GM13976 (cell line): ENCODE results near the gene ZFYVE28.
A peak's percentile ranks its signal among the peaks of the same experiment; 100 is the strongest.

Experiments
- DNase-seq: peaks from one replicate; pipeline ENCODE4 v3.0.0; 2012; ENCODE audit warnings: low spot score
- CTCF ChIP-seq: IDR thresholded peaks from 2 replicates; pipeline ENCODE4 v1.5.1; 2012; ENCODE audit warnings: borderline replicate concordance, mild to moderate bottlenecking; ENCODE audit not compliant: insufficient read depth; ENCODE audit errors: extremely low read depth, missing control alignments, control extremely low read depth
- in situ Hi-C: fragments of 300-500 bp; cut with MboI; formaldehyde crosslinking; loops from one replicate; pipeline ENCODE4 v1.12.0; 2022; ENCODE audit warnings: low sequenced_read_pairs, mixed read lengths, inconsistent platforms; ENCODE audit not compliant: unreplicated experiment

The ZFYVE28 gene

GRCh38 chr4:2418650-2419571 lies 466 bp upstream of the ZFYVE28 start, which contains the start of gene CFAP99:
Gene CFAP99, plus strand, starts transcription at chr4:2418955.
- TF ChIP-seq CTCF: peak; percentile 37
- DNase-seq: peak; percentile 99
- in situ Hi-C loops: no loop called here

GRCh38 chr4:2417226-2417764 lies 1.1 kb downstream of the ZFYVE28 start:
- in situ Hi-C loops: no loop called here
- no peak for TF ChIP-seq CTCF
- no peak for DNase-seq

GRCh38 chr4:2416564-2417225 lies 1.8 kb downstream of the ZFYVE28 start:
- DNase-seq: no peak
- no peak for TF ChIP-seq CTCF
- in situ Hi-C loops: no loop called here

- DNase-seq: no peak
- in situ Hi-C loops: no loop called here
- TF ChIP-seq CTCF: no peak
Measured at GRCh38 chr4:2415881-2416563, 2.4 kb downstream of the ZFYVE28 start.

GRCh38 chr4:2415213-2415612 lies 3.2 kb downstream of the ZFYVE28 start:
- in situ Hi-C loops: no loop called here
- no peak for DNase-seq
- no peak for TF ChIP-seq CTCF
